Measurements from ENCODE around the gene RTL1. TPM values are rescaled to one million over a fixed set of nuclear protein-coding genes. Genes with fewer than 3 reads are reported as not detected.
A peak's percentile ranks its signal among the peaks of the same experiment; 100 is the strongest.

The RTL1 gene
- total RNA-seq, 1 experiment from 2014 or later: not detected

- no peaks in the 10 kb centered on the region for H3K9me3 ChIP-seq (ENCODE audit: control insufficient read depth, low read depth, low read length)
- no peaks in the 10 kb centered on the region for H3K79me1 ChIP-seq (ENCODE audit: insufficient read depth, low read depth, low read length, poor library complexity, severe bottlenecking)
- H3K36me3 Mint-ChIP-seq (ENCODE audit: insufficient read depth in 1 of 3, low read depth in 3 of 3): peaks cover 0 to 3% (median 3%) of the 10 kb centered on the region in 3 experiments; a peak in 2 of 7 replicates
- H2BK20ac ChIP-seq (ENCODE audit: low read depth, low read length, poor library complexity, severe bottlenecking): no peak overlapping the region
- H2BK15ac ChIP-seq (ENCODE audit: low read depth, low read length): no peak overlapping the region
- H3K4me3 Mint-ChIP-seq: no peak overlapping the region; a peak in 1 of 5 replicates
- WGBS (ENCODE audit: extremely low coverage, insufficient read length, low lambda C conversion rate): no CpG with 5 or more reads among the region's 17 CpGs
- H3K23ac ChIP-seq (ENCODE audit: insufficient read length, low read depth, low read length): no peak overlapping the region
- no peaks in the 10 kb centered on the region for H3K23me2 ChIP-seq (ENCODE audit: insufficient read length, low read depth, low read length, poor library complexity, severe bottlenecking)
- H2AFZ ChIP-seq (ENCODE audit: low read length): no peak overlapping the region
- no peak overlapping the region for H4K91ac ChIP-seq (ENCODE audit: insufficient read length, low read depth, low read length)
- no peaks in the 10 kb centered on the region for H4K20me1 ChIP-seq (ENCODE audit: control insufficient read depth, insufficient read depth, insufficient read length)
- H3K9me3 Mint-ChIP-seq: peaks cover 11 to 13% of the 10 kb centered on the region in 2 experiments; a peak in 4 of 5 replicates
- H3K4me2 ChIP-seq (ENCODE audit: insufficient read depth, insufficient read length, low read length): no peak overlapping the region
- no peak for DNase-seq
- no peak overlapping the region for H4K5ac ChIP-seq (ENCODE audit: insufficient read length, low read depth, low read length)
- no peak overlapping the region for H2BK12ac ChIP-seq (ENCODE audit: insufficient read length, low read depth, low read length)
- no peaks in the 10 kb centered on the region for H3K4me1 Mint-ChIP-seq
- H3K4me1 ChIP-seq (ENCODE audit: insufficient read depth, low read length): no peaks in the 10 kb centered on the region
- no peak overlapping the region for H4K8ac ChIP-seq (replicated peaks; ENCODE audit: insufficient read length, low read depth, low read length)
- no peak overlapping the region for H3K9ac ChIP-seq (ENCODE audit: extremely low read depth, insufficient read length, low read length)
- H3K27me3 ChIP-seq (ENCODE audit: insufficient read depth, low read length): no peaks in the 10 kb centered on the region
- peaks cover 9% of the 10 kb centered on the region for H3K27me3 Mint-ChIP-seq (ENCODE audit: low read depth)
- no peak overlapping the region for H2AK5ac ChIP-seq (ENCODE audit: insufficient read length, low read length)
- H3K27ac Mint-ChIP-seq: peak overlapping the region in 1 of 3 experiments; percentile 34; a peak in 1 of 7 replicates
- no peak overlapping the region for H2BK5ac ChIP-seq (ENCODE audit: insufficient read length, low read length)
- H3K14ac ChIP-seq (ENCODE audit: insufficient read depth, low read length): no peak overlapping the region; the same call in 1 of the 2 replicates
- no peak overlapping the region for H2BK120ac ChIP-seq (ENCODE audit: low read depth, low read length, poor library complexity, severe bottlenecking)
- H3K18ac ChIP-seq (ENCODE audit: insufficient read length, low read depth, low read length): no peak overlapping the region
- TF ChIP-seq CTCF (conservative IDR thresholded peaks at IDR 0.05): no peak
- H3T11ph ChIP-seq (ENCODE audit: low read length): no peak overlapping the region
- no peaks in the 10 kb centered on the region for H3K79me2 ChIP-seq (ENCODE audit: insufficient read depth, low read length)
- no peak overlapping the region for H3K4ac ChIP-seq (ENCODE audit: low read depth, low read length)
- no peak overlapping the region for H3K27ac ChIP-seq (ENCODE audit: insufficient read length, low read depth, low read length)
- H3K56ac ChIP-seq (ENCODE audit: insufficient read length, low read depth, low read length): no peak overlapping the region
Observed at GRCh38 chr14:100875861-100876590, 27.5 kb downstream of the RTL1 start.

Data from H9 (cell line).